Fibroblast of lung (primary cell): ENCODE results near the gene GPR176. TPM values are rescaled to one million over a fixed set of nuclear protein-coding genes. Genes with fewer than 3 reads are reported as not detected.

ENCODE experiments used
- DNase-seq, 2 donors: peaks; one replicate each; pipeline versions ENCODE4 v3.0.0 to v3.0.0-alpha.2; 2010; ENCODE audit warnings: low read depth in 2 of 2
- H2AFZ ChIP-seq: 2 replicates; pipeline ENCODE4 v1.5.1; 2012; ENCODE audit warnings: low read length, control low read depth, inconsistent platforms
- H3K27ac ChIP-seq: 2 replicates; pipeline ENCODE4 v1.5.1; 2011; ENCODE audit warnings: low read length, control low read depth; ENCODE audit not compliant: insufficient read depth
- H3K27me3 ChIP-seq: 2 replicates; pipeline ENCODE4 v1.5.1; 2011; ENCODE audit warnings: mild to moderate bottlenecking, low read length; ENCODE audit not compliant: control insufficient read depth, insufficient read depth
- H3K36me3 ChIP-seq: 2 replicates; pipeline ENCODE4 v1.5.1; 2011; ENCODE audit warnings: low read length; ENCODE audit not compliant: control insufficient read depth, insufficient read depth
- H3K4me1 ChIP-seq: 2 replicates; pipeline ENCODE4 v1.5.1; 2011; ENCODE audit warnings: low read length; ENCODE audit not compliant: control insufficient read depth, insufficient read depth; ENCODE audit errors: extremely low read depth
- H3K4me2 ChIP-seq: 2 replicates; pipeline ENCODE4 v1.5.1; 2011; ENCODE audit warnings: low read length, control low read depth; ENCODE audit not compliant: insufficient read depth; ENCODE audit errors: extremely low read depth
- H3K4me3 ChIP-seq, 4 experiments: fragments of 200-600 bp in 1 of 4; sonication (generic) in 1 of 4; replicated peaks in 1 of 4; 2 replicates each; pipeline ENCODE4 v1.5.1; 2011 to 2016; ENCODE audit warnings: low read length in 4 of 4, low read depth in 3 of 4, mild to moderate bottlenecking in 3 of 4, control low read depth in 2 of 4, inconsistent platforms in 1 of 4, mixed read lengths in 1 of 4; ENCODE audit not compliant: insufficient read depth in 1 of 4; ENCODE audit errors: control extremely low read depth in 1 of 4
- H3K79me2 ChIP-seq: 2 replicates; pipeline ENCODE4 v1.5.1; 2012; ENCODE audit warnings: mild to moderate bottlenecking, low read length, inconsistent platforms; ENCODE audit not compliant: control insufficient read depth, insufficient read depth
- H3K9ac ChIP-seq: 2 replicates; pipeline ENCODE4 v1.5.1; 2011; ENCODE audit warnings: mild to moderate bottlenecking, low read length, control low read depth; ENCODE audit not compliant: insufficient read depth
- H3K9me3 ChIP-seq: 2 replicates; pipeline ENCODE4 v1.5.1; 2012; ENCODE audit warnings: low read depth, low read length; ENCODE audit not compliant: control insufficient read depth, insufficient read depth
- H4K20me1 ChIP-seq: 2 replicates; pipeline ENCODE4 v1.5.1; 2011; ENCODE audit warnings: low read length; ENCODE audit not compliant: control insufficient read depth, insufficient read depth; ENCODE audit errors: extremely low read depth
- EZH2 ChIP-seq: IDR thresholded peaks from 2 replicates; pipeline ENCODE4 v1.5.1; 2012; ENCODE audit warnings: low read length, control low read depth, mild to moderate bottlenecking; ENCODE audit errors: missing control alignments
- polyA plus RNA-seq, 2 donors: library from polyadenylated mRNA; depleted of rRNA in 1 of 2; stranded (reverse) in 1 of 2; unstranded in 1 of 2; fragments of >200 nt; gene quantifications; 2 replicates each; pipeline ENCODE4 v1.2.1, GENCODE V29; 2011 to 2012; ENCODE audit warnings: missing spikeins in 1 of 2
- total RNA-seq: library from RNA; depleted of rRNA; stranded (reverse); fragments of >200 nt; gene quantifications from 2 replicates; pipeline ENCODE4 v1.2.1, GENCODE V29; 2014
- TF ChIP-seq, protein P1 (sequence below), 2 donors: IDR thresholded peaks in 1 of 2; conservative IDR thresholded peaks in 1 of 2; 1 replicate in 1 of 2; 2 replicates in 1 of 2; pipeline ENCODE4 v1.5.1; 2011 to 2012; ENCODE audit warnings: low read length in 2 of 2, control low read depth in 1 of 2, inconsistent platforms in 1 of 2, low read depth in 1 of 2, mild to moderate bottlenecking in 1 of 2

Gene GPR176
- total and polyA plus RNA-seq, 2 donors (not counting 1 experiment from before 2014, with no cell fraction given), result 124 to 179 TPM

DNA sequence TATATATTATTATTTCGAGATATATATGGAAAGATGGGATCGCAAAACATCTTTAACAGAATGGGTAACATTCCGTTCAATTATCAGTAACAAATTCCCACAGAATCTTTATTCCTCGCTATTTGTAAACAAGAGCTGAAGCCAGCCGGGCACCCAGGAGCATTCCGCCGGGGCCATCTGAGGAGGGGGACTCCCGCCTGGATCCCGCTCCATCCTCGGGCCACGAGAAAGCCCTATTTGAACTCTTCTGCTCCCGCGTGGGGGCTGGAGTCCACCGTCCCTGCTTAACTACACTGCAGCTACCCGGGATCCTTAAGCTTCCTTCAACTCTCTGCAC is 687 bp downstream of the GPR176 start:
- peak overlapping the region; percentile 95 for H3K9ac ChIP-seq
- no peaks in the 10 kb centered on the region for H3K36me3 ChIP-seq
- H3K4me2 ChIP-seq, result peak overlapping the region; percentile 29
- no peaks in the 10 kb centered on the region for H3K9me3 ChIP-seq
- no peak for TF ChIP-seq EZH2
- TF ChIP-seq, protein P1, sequence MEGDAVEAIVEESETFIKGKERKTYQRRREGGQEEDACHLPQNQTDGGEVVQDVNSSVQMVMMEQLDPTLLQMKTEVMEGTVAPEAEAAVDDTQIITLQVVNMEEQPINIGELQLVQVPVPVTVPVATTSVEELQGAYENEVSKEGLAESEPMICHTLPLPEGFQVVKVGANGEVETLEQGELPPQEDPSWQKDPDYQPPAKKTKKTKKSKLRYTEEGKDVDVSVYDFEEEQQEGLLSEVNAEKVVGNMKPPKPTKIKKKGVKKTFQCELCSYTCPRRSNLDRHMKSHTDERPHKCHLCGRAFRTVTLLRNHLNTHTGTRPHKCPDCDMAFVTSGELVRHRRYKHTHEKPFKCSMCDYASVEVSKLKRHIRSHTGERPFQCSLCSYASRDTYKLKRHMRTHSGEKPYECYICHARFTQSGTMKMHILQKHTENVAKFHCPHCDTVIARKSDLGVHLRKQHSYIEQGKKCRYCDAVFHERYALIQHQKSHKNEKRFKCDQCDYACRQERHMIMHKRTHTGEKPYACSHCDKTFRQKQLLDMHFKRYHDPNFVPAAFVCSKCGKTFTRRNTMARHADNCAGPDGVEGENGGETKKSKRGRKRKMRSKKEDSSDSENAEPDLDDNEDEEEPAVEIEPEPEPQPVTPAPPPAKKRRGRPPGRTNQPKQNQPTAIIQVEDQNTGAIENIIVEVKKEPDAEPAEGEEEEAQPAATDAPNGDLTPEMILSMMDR (conservative IDR thresholded peaks at IDR 0.05 in 1 of 2, IDR thresholded peaks at IDR 0.05 in 1 of 2; ENCODE audit: low read depth in 1 of 2, low read length in 2 of 2), result no peak
- no peak overlapping the region for H2AFZ ChIP-seq
- peak overlapping the region; percentile 50 to 84 (median 82) for H3K4me3 ChIP-seq
- H3K27me3 ChIP-seq, result no peaks in the 10 kb centered on the region
- H4K20me1 ChIP-seq, result no peaks in the 10 kb centered on the region
- no peak for DNase-seq
- peaks cover 2% of the 10 kb centered on the region for H3K4me1 ChIP-seq
- peaks cover 50% of the 10 kb centered on the region for H3K79me2 ChIP-seq
- peak overlapping the region; percentile 89 for H3K27ac ChIP-seq

DNA sequence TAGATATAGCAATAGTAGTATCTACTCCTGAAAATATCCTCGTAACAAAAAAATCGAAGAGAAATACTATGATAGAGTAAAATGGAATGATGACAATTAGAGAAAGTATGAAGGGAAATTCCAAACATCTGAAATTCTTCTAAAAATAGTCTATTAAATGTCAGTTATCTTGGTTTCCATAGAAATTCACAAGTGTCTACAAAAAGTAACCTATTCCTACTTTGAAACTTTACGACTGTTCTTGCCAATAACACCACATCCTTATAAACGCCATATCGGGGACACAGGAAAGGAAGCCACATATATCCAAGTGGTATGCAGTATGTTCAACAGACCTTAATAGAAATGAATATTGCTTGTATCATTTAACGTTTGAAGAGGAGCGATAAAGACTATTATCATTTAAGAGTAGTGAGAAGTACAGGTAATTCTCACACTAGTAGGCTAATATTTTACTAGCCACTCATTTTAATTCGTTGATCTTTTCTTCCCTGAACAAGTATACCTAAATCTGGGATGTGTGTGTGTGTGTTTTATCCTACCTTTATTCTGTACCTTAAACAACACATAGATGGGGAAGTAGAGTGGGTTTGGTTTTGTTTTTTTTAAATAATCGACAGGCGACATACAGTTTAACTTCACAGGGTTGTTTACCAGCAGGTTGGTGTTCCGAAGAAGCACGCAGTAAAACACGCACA is 1.2 kb downstream of the GPR176 start:
- Histone ChIP-seq H3K79me2 (peaks cover 56% of the 10 kb centered on the region), H3K27me3 (no peaks in the 10 kb centered on the region), H3K9me3 (no peaks in the 10 kb centered on the region), H3K4me3 (peak overlapping the region; percentile 50 to 84 (median 82)), H3K4me1 (peaks cover 2% of the 10 kb centered on the region), H3K9ac (peak overlapping the region; percentile 95), H4K20me1 (no peaks in the 10 kb centered on the region), H3K36me3 (no peaks in the 10 kb centered on the region), H3K27ac (peak overlapping the region; percentile 89), H2AFZ (no peak overlapping the region), H3K4me2 (peak overlapping the region; percentile 90)
- no peak for TF ChIP-seq EZH2
- TF ChIP-seq, protein P1 (conservative IDR thresholded peaks at IDR 0.05 in 1 of 2, IDR thresholded peaks at IDR 0.05 in 1 of 2; ENCODE audit: low read depth in 1 of 2, low read length in 2 of 2), result no peak
- DNase-seq, result peak; percentile 72 to 93

DNA sequence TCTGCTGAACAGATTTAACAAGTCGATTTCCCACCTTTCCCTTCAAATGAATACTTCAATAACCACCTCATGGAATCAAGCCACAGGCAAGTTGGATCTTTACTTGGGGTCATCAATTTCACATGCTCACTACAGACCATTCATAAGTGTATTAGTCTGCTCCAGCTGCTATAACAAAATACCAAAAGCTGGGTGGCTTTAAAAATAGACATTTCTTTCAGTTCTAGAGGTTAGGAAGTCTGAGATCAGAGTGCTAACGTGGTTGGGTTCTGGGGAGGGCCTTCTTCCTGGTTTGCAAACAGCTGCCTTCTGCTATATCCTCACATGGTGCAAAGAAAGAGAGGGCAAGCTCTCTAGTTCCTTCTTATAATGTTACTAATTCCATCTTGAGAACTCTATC is 5.1 kb downstream of the GPR176 start:
- H3K9ac ChIP-seq, result no peak overlapping the region
- TF ChIP-seq, protein P1 (conservative IDR thresholded peaks at IDR 0.05 in 1 of 2, IDR thresholded peaks at IDR 0.05 in 1 of 2; ENCODE audit: low read depth in 1 of 2, low read length in 2 of 2), result no peak
- TF ChIP-seq EZH2, result no peak
- no peak overlapping the region for H3K4me3 ChIP-seq
- no peak overlapping the region for H2AFZ ChIP-seq
- peaks cover 2% of the 10 kb centered on the region for H3K4me1 ChIP-seq
- no peak overlapping the region for H3K4me2 ChIP-seq
- H3K36me3 ChIP-seq, result no peaks in the 10 kb centered on the region
- no peaks in the 10 kb centered on the region for H3K27me3 ChIP-seq
- DNase-seq, result no peak
- H3K27ac ChIP-seq, result no peak overlapping the region
- peaks cover 90% of the 10 kb centered on the region for H3K79me2 ChIP-seq
- no peaks in the 10 kb centered on the region for H4K20me1 ChIP-seq
- no peaks in the 10 kb centered on the region for H3K9me3 ChIP-seq
